Neural cell (in vitro differentiated cells): Measurements from ENCODE around the gene ZP4. TPM values are rescaled to one million over a fixed set of nuclear protein-coding genes. Genes with fewer than 3 reads are reported as not detected.

Experiments used
- H2AFZ ChIP-seq: fragments of 200-600, 300-800 bp; sonication (generic), shearing (Covaris generic); 2 replicates; pipeline ENCODE4 v1.6.0; 2014; ENCODE audit warnings: low read depth, mild to moderate bottlenecking, antibody characterized with exemption, low read length, moderate library complexity
- H3F3A ChIP-seq: fragments of 200-600 bp; shearing (Covaris generic); 2 replicates; pipeline ENCODE4 v1.6.1; 2016; ENCODE audit warnings: mild to moderate bottlenecking, moderate library complexity, mixed read lengths, antibody characterized with exemption, low read length; ENCODE audit not compliant: insufficient read depth, poor library complexity, severe bottlenecking
- H3K27ac ChIP-seq: fragments of 200-600, 300-800 bp; sonication (generic), shearing (Covaris generic); 2 replicates; pipeline ENCODE4 v1.5.1; 2014; ENCODE audit warnings: mild to moderate bottlenecking, low read length, moderate library complexity
- H3K27me3 ChIP-seq: fragments of 300-800, 200-600 bp; sonication (generic), shearing (Covaris generic); 2 replicates; pipeline ENCODE4 v1.6.0; 2014; ENCODE audit warnings: mild to moderate bottlenecking, low read depth, low read length, moderate library complexity; ENCODE audit not compliant: insufficient read depth
- H3K36me3 ChIP-seq: fragments of 300-800, 200-600 bp; sonication (generic), shearing (Covaris generic); 2 replicates; pipeline ENCODE4 v1.5.1; 2014; ENCODE audit warnings: mild to moderate bottlenecking, antibody characterized with exemption, low read length, moderate library complexity; ENCODE audit not compliant: insufficient read depth
- H3K4me2 ChIP-seq: fragments of 300-800, 200-600 bp; sonication (generic), shearing (Covaris generic); 2 replicates; pipeline ENCODE4 v1.6.0; 2014; ENCODE audit warnings: mild to moderate bottlenecking, low read length
- H3K4me3 ChIP-seq: fragments of 300-800, 200-600 bp; sonication (generic), shearing (Covaris generic); 2 replicates; pipeline ENCODE4 v1.5.1; 2014; ENCODE audit warnings: mild to moderate bottlenecking, low read length, moderate library complexity
- H3K79me2 ChIP-seq: fragments of 200-600 bp; shearing (Covaris generic); replicated peaks from 2 replicates; pipeline ENCODE4 v1.6.0; 2014; ENCODE audit warnings: mild to moderate bottlenecking, low read length, moderate library complexity; ENCODE audit not compliant: insufficient read depth
- H3K9ac ChIP-seq: fragments of 300-800, 200-600 bp; sonication (generic), shearing (Covaris generic); 2 replicates; pipeline ENCODE4 v1.6.1; 2016; ENCODE audit warnings: mild to moderate bottlenecking, low read length, mixed read lengths
- H3K9me2 ChIP-seq: fragments of 200-600 bp; shearing (Covaris generic); 2 replicates; pipeline ENCODE4 v1.6.1; 2016; ENCODE audit warnings: mild to moderate bottlenecking, low read length, mixed read lengths; ENCODE audit not compliant: insufficient read depth
- H3K9me3 ChIP-seq: fragments of 200-600, 300-800 bp; sonication (generic), shearing (Covaris generic); 2 replicates; pipeline ENCODE4 v1.6.1; 2016; ENCODE audit warnings: mild to moderate bottlenecking, mixed run types, low read length, moderate library complexity, mixed read lengths
- H4K20me1 ChIP-seq: fragments of 200-600 bp; shearing (Covaris generic); 2 replicates; pipeline ENCODE4 v1.6.1; 2016; ENCODE audit warnings: mild to moderate bottlenecking, mixed run types; ENCODE audit not compliant: insufficient read depth
- EP300 ChIP-seq: fragments of 450-650 bp; conservative IDR thresholded peaks from 2 replicates; pipeline ENCODE4 v1.6.1; 2014; ENCODE audit warnings: antibody characterized with exemption, mild to moderate bottlenecking, moderate library complexity; ENCODE audit not compliant: poor library complexity, severe bottlenecking
- EZH2 ChIP-seq: fragments of 200-600, 300-800 bp; shearing (Covaris generic), sonication (generic); IDR thresholded peaks from 2 replicates; pipeline ENCODE4 v1.6.1; 2014; ENCODE audit warnings: antibody characterized with exemption, low read length, borderline replicate concordance, mild to moderate bottlenecking; ENCODE audit not compliant: insufficient read depth, poor library complexity, severe bottlenecking
- MXI1 ChIP-seq: fragments of 450-650 bp; conservative IDR thresholded peaks from 2 replicates; pipeline ENCODE4 v1.6.1; 2014; ENCODE audit warnings: antibody characterized with exemption, mild to moderate bottlenecking; ENCODE audit not compliant: poor library complexity, severe bottlenecking
- POLR2AphosphoS5 ChIP-seq: IDR thresholded peaks from 2 replicates; pipeline ENCODE4 v1.6.1; 2012
- SMC3 ChIP-seq: fragments of 450-650 bp; conservative IDR thresholded peaks from 2 replicates; pipeline ENCODE4 v1.6.1; 2014; ENCODE audit warnings: antibody characterized with exemption, mild to moderate bottlenecking, moderate library complexity; ENCODE audit not compliant: poor library complexity
- TAF1 ChIP-seq: IDR thresholded peaks from 2 replicates; pipeline ENCODE4 v1.6.1; 2012; ENCODE audit warnings: low read depth
- polyA plus RNA-seq: library from polyadenylated mRNA; depleted of rRNA; stranded (reverse); fragments of >200 nt; gene quantifications from 2 replicates; pipeline ENCODE4 v1.2.3, GENCODE V29; 2014
- TF ChIP-seq, protein P1 (sequence below): fragments of 450-650 bp; IDR thresholded peaks from 2 replicates; pipeline ENCODE4 v1.5.1; 2014; ENCODE audit warnings: antibody characterized with exemption, mild to moderate bottlenecking, moderate library complexity; ENCODE audit not compliant: poor library complexity, severe bottlenecking

The ZP4 gene
- polyA plus RNA-seq, 1 donor from 2014 or later = not detected

DNA sequence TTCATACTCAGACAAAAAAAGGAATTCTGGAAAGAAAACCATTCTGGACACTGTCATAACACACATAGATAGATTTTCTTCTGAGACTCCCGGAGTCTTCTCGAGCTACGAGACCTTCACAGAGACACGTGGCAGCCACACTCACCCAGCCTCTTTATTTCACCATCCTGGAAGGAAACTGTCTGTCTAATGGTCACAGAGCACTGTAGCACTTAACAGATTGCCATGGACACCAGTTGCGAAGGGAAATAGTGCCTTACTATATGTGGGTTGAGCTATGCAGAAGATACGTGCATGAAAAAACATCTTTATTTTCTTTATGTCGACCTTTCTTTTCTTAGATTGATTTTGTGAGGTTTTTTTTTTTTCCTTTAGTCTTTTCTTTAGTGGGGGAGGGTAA is 57.9 kb downstream of the ZP4 start:
- H3K4me3 ChIP-seq = no peak overlapping the region
- H3F3A ChIP-seq = no peaks in the 10 kb centered on the region
- H3K4me2 ChIP-seq = no peak overlapping the region
- H3K36me3 ChIP-seq = no peaks in the 10 kb centered on the region
- H3K9me2 ChIP-seq = no peaks in the 10 kb centered on the region
- H3K79me2 ChIP-seq = no peaks in the 10 kb centered on the region
- no peaks in the 10 kb centered on the region for H4K20me1 ChIP-seq
- H3K27ac ChIP-seq = no peak overlapping the region
- H3K27me3 ChIP-seq = no peaks in the 10 kb centered on the region
- H2AFZ ChIP-seq = no peak overlapping the region
- H3K9ac ChIP-seq = no peak overlapping the region
- no peaks in the 10 kb centered on the region for H3K9me3 ChIP-seq
- TF ChIP-seq POLR2AphosphoS5 (no peak), SMC3 (no peak), MXI1 (no peak), EZH2 (no peak), TAF1 (no peak), EP300 (no peak)
- TF ChIP-seq, protein P1, sequence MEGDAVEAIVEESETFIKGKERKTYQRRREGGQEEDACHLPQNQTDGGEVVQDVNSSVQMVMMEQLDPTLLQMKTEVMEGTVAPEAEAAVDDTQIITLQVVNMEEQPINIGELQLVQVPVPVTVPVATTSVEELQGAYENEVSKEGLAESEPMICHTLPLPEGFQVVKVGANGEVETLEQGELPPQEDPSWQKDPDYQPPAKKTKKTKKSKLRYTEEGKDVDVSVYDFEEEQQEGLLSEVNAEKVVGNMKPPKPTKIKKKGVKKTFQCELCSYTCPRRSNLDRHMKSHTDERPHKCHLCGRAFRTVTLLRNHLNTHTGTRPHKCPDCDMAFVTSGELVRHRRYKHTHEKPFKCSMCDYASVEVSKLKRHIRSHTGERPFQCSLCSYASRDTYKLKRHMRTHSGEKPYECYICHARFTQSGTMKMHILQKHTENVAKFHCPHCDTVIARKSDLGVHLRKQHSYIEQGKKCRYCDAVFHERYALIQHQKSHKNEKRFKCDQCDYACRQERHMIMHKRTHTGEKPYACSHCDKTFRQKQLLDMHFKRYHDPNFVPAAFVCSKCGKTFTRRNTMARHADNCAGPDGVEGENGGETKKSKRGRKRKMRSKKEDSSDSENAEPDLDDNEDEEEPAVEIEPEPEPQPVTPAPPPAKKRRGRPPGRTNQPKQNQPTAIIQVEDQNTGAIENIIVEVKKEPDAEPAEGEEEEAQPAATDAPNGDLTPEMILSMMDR = no peak
